Stimulated activated CD4-positive, alpha-beta T cell treated with anti-CD3 and anti-CD28 coated beads, Interleukin-1b, Interleukin-23, amount 100 ng/mL, for 24 hours (primary cell): ENCODE measurements around the gene SPEG.

ENCODE experiments used
- DNase-seq, 4 experiments: peaks; one replicate each; pipeline ENCODE4 v3.0.0-alpha.2; 2020; ENCODE audit warnings: low read depth in 4 of 4, low spot score in 1 of 4

The SPEG gene

DNA sequence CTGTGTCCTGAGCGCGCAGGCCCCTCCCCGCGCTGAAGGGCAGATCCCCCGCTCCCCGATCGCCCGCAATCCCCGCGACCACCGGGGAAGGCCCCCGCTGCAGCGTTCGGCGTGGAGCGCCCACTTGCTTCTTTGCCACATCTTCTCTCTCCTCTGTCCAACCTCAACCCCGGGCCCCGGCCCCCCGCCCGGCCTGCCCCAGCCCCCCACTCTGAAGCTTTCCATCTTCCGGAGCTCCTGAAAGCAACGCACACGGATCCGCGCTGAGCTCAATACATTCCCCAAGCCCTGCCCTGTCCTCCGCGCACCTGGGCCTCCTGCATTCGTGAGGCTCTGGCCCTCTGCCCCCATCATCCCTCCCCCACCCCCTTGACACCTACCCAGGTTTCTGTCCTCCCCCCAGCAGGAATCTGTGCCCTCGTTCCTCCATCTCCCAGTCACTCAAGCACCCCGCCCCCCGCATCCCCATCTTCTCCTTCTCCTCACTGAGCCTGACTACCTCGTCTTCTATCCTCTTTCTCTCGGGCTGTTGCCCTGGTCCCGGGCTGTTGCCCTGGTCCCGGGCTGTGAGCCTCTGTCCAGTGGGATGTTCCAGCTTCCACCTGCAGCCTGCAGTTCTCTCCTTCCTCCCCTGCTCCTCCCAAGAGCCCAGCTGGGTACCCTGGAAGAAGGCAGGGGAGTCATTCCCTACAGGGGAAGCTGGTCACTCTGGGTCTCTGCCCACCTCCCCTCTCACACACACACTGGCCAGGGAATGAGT is 7.8 kb downstream of the SPEG start:
- DNase-seq, result no peak

GRCh38 chr2:219443016-219443696 is 8.5 kb downstream of the SPEG start:
- no peak for DNase-seq

GRCh38 chr2:219443697-219444023 is 9.0 kb downstream of the SPEG start:
- DNase-seq, result no peak

DNA sequence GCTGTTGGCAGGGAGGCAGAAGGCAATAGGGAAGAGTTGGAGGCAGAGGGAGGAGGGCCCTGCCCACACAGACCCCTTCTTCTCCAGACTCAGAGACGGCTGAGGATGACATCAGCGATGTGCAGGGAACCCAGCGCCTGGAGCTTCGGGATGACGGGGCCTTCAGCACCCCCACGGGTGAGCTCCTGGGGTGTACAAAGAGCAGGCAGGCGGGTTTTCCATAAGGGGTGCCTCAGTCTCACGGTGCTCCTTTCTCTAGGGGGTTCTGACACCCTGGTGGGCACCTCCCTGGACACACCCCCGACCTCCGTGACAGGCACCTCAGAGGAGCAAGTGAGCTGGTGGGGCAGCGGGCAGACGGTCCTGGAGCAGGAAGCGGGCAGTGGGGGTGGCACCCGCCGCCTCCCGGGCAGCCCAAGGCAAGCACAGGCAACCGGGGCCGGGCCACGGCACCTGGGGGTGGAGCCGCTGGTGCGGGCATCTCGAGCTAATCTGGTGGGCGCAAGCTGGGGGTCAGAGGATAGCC is 10.0 kb downstream of the SPEG start:
- no peak for DNase-seq

DNA sequence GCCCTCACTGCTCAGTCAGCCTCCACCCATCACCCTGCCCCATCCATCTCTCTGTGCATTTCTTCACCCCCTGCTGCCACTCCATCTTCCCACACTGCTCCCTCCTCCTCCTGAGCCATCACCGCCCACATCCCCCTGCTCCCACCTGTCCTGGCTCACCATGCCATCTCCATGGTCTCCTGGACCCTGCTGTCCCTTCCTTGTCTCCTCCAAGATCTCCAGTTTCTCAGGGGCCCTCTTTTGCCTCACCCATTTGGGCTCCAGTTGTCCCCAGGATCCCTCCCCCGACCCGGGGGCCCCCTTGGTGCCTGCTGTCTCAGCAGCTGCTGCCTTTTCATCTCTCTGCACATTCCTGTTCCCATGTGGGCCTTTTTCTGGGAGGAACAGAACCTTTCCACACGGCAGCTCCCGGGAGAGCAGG is 10.6 kb downstream of the SPEG start:
- DNase-seq, result no peak

DNA sequence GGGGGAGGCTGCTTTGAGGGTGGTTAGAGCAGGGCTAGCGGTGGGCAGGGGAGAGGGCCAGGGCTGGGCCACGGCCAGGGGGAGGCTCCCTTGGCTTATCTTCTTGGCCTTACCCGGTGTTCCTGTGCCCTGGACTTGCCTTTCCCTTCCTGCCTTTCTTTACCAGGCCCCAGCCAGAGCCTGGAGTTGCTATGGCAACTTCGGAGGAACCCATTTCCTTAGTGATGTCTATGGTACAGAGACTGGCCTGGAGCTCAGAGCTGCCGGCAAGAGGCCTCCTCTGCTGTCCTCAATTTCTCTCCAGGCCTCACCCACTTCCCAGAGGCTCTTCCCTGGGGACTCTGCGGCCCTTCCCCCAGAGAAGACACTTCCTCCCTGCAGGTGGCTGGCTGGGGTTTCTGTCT is 11.5 kb downstream of the SPEG start:
- DNase-seq, result no peak

GRCh38 chr2:219446689-219447088 is 12.0 kb downstream of the SPEG start:
- DNase-seq, result no peak

GRCh38 chr2:219447242-219448098 is 12.8 kb downstream of the SPEG start:
- DNase-seq, result no peak

- no peak for DNase-seq
These were observed 13.6 kb downstream of the SPEG start for GRCh38 chr2:219448099-219448775.

- DNase-seq, result no peak
These were observed 14.2 kb downstream of the SPEG start for GRCh38 chr2:219448776-219449341.

- no peak for DNase-seq
These were observed 15.0 kb downstream of the SPEG start for GRCh38 chr2:219449609-219450008.

DNA sequence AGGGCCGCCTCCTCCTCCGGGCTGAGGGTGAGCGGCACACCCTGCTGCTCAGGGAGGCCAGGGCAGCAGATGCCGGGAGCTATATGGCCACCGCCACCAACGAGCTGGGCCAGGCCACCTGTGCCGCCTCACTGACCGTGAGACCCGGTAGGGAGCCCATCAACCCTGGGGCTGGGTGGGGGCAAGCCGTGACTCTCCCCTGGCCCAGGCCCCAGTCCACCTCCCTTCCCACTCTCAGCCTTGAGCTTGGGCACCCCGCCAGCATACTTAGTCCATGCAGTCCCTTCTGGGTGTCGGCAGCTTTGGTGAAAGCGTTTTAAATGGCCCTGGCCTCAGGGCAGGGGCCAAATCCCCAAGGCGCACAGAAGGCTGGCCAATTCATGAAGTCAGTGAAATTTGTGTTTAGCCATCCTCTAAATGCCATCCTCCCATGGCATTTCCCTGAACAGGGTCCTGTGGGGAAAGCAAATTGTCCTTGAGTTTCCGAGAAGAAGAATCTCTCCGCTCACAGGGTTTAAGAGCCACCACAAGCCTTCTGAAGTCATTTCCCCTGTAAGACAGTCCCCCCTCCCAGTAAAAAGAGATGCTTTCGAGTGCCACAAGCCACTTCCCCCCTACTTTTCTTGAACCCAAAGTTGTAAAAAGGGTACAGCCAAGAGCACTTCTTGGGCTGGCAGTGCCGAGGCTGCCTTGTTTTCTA is 17.2 kb downstream of the SPEG start:
- no peak for DNase-seq

DNA sequence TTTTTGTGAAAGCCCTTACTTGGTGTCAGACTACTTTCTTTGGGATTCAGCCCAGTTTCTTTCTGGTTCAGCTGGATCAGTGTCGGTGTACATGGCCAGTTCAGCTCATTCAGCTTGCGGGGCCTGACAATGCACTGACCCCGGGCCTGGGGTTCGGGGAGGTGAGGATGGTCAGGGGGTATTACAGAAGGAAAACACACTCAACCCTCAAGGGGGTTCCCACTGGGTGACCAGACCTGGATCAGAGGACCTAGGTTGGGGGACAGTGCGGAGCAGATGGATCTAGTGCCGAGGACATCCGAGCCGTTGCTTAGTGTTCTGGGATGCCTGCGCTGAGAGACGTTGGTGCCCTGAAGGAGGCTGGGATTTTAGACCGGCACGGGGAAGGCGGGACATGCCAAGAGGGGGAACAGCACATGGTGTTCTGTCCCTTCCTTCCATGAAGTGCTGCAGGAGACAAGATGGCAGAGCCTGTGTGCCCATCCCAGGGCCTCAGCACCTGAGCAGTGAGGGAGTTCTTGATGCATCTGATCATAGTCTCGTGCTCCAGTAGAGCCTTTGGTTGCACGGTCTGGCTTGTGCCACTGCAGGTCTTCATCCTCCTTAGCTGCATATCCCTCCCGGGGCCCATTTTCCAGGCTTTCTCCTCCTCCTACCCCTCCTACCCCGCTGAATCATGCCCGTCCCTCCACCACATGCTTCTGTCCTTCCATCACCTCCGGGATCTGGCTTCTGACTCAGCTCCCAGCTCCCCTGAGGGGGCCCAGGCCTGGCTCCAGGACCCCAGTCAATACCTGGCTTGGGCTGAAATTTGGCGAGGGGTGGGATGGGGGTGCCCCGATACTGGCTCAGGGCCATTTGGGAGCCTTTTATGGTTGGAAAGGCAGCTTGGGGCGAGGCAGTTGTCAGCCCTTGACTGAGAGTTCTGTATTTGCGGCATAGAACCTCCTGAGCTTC is 18.0 kb downstream of the SPEG start:
- no peak for DNase-seq

- DNase-seq, result no peak
These were observed 19.3 kb downstream of the SPEG start for GRCh38 chr2:219453671-219454590.

- DNase-seq, result no peak
These were observed 20.9 kb downstream of the SPEG start for GRCh38 chr2:219455581-219455980.

- no peak for DNase-seq
These were observed 23.2 kb downstream of the SPEG start for GRCh38 chr2:219457784-219458369.

GRCh38 chr2:219458996-219459395 is 24.4 kb downstream of the SPEG start:
- no peak for DNase-seq
